ENCODE data around the gene MEF2C.

The MEF2C gene

DNA sequence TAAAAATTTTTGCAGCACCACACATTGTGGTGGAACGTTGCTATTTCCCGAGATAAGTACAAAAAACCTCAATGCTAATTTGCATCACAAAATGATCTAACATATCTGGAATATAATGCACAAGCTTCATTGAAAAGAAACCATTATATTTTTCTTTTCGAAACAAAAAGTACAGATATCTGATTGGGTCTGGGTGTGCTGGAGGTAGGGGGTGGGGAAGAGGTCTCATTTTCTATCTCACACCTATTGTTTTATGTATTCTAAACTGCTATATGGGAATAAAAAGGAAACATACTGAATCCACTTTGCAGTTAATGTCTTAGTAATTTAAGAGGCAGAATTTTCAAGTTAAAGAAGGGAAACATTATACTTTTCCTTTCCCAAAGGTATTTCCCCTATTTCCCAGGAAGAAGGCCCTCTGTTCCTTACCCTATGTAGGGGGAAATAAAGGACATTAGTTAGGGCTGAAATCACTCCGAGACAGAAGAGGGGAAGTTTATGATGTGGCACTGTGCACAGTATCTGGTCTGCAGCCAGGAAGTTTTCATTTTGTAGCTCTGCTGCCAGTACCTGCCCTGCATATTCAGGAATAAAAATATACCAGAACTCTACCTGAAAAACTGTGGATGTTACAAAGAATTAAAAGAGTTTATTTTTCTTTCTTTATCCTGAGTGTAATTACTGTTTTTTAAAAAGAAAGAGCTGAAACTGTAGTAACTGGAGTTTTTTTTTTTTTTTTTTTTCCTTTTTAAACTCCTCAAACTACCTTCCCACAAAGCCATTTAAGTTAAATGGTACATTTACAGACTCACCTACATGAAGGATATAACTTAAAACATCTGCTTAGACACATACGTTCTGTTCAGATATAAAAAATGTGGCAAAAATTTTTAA, 7.4 kb downstream of the MEF2C start:
- H3K4me3 ChIP-seq (ENCODE audit: low read length) = no peak overlapping the region
- no peak for DNase-seq (ENCODE audit: low read depth)
- no peak for TF ChIP-seq CTCF (IDR thresholded peaks at IDR 0.05; ENCODE audit: insufficient read depth, low read depth, low read length, missing control alignments)

DNA sequence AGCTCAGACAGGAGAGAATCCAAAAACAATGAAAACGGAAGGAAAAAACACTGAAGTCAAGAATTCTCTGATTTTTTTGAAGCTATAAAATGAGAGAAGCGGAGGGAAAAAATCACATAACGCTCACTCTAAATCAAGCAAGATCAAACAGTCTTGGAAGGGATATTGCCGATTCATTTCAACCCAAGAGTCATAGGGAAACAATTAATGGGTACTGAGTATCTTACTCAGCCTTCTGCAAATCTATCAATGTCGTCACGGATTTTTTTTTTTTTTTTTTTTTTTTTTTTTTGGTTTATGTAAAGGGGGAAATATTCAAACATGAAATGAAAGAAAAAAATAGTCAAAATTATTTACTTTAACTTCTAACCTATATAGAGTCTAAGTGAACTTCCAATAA, 9.5 kb downstream of the MEF2C start:
- no peak overlapping the region for H3K4me3 ChIP-seq (ENCODE audit: low read length)
- no peak for DNase-seq (ENCODE audit: low read depth)
- TF ChIP-seq CTCF (IDR thresholded peaks at IDR 0.05; ENCODE audit: insufficient read depth, low read depth, low read length, missing control alignments) = no peak

GRCh38 chr5:88872971-88873370, 10.0 kb downstream of the MEF2C start:
- no peak for TF ChIP-seq CTCF (IDR thresholded peaks at IDR 0.05; ENCODE audit: insufficient read depth, low read depth, low read length, missing control alignments)
- no peak overlapping the region for H3K4me3 ChIP-seq (ENCODE audit: low read length)
- no peak for DNase-seq (ENCODE audit: low read depth)

DNA sequence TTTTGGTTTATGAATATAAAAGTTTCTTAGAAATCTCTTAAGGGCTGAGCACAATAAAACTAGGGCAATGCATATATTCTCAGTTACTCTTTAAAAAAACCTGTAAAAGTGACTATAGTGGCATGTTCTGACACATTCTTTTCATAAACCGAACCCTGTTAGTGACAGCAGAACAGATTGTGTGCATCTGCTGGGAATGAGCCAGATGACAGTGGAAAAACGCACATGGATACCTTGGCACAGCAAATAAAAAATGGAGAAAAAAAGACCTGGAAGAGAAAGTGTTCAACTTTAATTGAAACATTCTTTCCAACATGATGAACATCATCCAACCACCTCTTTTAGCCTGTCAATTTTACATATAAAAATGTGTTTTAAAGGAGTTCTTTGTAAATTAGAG, 12.7 kb downstream of the MEF2C start:
- no peak overlapping the region for H3K4me3 ChIP-seq (ENCODE audit: low read length)
- TF ChIP-seq CTCF (IDR thresholded peaks at IDR 0.05; ENCODE audit: insufficient read depth, low read depth, low read length, missing control alignments) = no peak
- DNase-seq (ENCODE audit: low read depth) = no peak

DNA sequence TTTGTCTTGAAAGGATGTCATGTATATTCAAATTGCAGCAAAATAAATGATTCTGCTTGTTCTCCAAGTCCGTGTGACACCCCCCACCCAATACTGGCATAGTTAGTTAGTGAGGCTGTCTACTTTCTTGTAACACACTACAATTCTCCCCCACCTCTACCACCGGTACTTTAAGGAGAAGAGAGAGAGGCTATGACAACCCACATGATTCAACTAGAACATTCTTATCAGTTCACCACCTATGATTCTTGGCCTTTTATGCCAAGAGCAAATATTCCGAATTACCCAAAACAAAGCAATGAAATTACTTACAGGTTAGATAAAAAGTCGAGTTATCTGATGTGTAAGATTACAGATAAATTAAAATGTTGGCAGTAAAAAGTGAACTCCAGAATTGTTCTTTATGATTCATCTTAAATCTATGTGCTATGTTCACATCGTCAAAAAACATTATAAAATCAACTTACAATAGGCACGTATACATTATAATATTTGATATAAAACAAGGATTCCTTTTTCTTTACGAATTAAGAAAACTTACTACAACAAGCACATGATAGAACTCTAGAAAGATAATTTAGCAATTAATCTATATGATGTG, 14.4 kb downstream of the MEF2C start:
- DNase-seq (ENCODE audit: low read depth) = no peak
- no peak for TF ChIP-seq CTCF (IDR thresholded peaks at IDR 0.05; ENCODE audit: insufficient read depth, low read depth, low read length, missing control alignments)
- H3K4me3 ChIP-seq (ENCODE audit: low read length) = no peak overlapping the region

GRCh38 chr5:88867638-88868037, 15.3 kb downstream of the MEF2C start:
- H3K4me3 ChIP-seq (ENCODE audit: low read length) = no peak overlapping the region
- TF ChIP-seq CTCF (IDR thresholded peaks at IDR 0.05; ENCODE audit: insufficient read depth, low read depth, low read length, missing control alignments) = no peak
- no peak for DNase-seq (ENCODE audit: low read depth)

Measured in epithelial cell of esophagus (primary cell).